IPS-18c (cell line): ENCODE measurements around the gene EFCAB13.

Experiments used
- H3K4me3 ChIP-seq: 2 replicates; pipeline ENCODE4 v1.7.0; 2013; ENCODE audit warnings: low read depth, mild to moderate bottlenecking, low read length, moderate library complexity; ENCODE audit not compliant: insufficient read depth
- H3K9me3 ChIP-seq: one replicate; pipeline ENCODE4 v1.6.1; 2013; ENCODE audit warnings: mild to moderate bottlenecking, low read length, moderate library complexity; ENCODE audit not compliant: control insufficient read depth, insufficient read depth

Gene EFCAB13

DNA sequence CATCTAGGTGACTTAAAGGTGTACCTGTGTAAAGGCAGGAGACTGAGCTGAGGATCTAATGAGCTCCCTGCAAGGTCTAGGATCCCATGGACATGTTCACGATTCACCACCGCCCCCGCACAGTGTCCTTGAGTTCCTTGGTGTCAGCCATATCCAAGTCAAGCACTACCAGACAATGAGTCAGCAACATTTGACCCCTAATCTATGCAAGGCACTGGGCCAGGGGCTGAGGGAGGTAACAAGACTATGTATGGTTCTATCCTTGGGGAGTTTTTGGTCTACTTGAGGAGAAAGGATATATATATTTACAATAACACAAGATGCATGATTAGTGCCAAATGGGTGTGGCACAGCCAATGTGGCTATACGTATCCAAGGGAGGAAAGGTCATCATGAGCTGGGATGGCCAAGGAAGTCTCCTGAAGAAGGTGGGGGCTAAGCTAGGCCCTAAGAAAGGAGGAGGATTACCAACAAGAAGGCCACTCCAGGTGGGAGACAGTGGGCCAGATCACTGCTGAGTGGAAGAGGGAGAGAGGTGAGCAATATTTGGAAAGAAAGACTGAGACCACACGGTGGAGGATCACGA, 35.1 kb upstream of the EFCAB13 start:
- no peak overlapping the region for H3K4me3 ChIP-seq
- H3K9me3 ChIP-seq, result no peaks in the 10 kb centered on the region

DNA sequence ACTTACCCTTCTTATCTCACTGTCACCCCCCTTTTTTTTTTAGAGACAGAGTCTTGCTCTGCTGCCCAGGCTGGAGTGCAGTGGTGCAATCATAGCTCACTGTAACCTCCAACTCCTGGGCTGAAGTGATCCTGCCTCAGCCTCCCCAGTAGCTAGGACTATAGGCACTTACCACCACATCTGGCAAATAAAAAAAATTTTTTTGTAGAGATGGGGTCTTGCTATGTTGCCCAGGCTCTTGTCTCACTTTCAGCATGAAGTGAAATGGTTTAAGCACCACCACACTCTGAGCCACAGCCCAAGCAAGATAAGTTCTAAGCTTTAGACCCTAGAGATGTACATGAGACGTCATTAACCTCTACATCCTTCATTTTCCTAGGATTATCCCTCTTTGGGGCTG, 34.5 kb upstream of the EFCAB13 start:
- H3K4me3 ChIP-seq, result no peak overlapping the region
- no peaks in the 10 kb centered on the region for H3K9me3 ChIP-seq

DNA sequence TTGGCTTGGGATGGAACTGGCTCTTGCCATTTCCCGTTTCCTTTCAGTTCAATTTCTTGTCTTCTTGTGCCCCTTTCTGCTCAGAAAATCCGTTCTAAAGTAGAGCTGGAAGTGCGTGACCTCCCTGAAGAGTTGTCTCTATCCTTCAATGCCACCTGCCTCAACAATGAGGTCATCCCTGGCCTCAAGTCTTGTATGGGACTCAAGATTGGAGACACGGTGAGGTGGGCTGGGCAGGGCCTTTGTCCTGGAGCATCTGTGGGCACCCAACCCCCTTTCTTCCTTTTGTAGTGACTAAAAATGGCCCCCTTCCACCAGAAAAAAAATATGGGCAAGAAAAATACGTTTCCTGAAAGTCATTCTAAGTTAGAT, 32.9 kb upstream of the EFCAB13 start:
- Histone ChIP-seq H3K4me3 (no peak overlapping the region), H3K9me3 (no peaks in the 10 kb centered on the region)

DNA sequence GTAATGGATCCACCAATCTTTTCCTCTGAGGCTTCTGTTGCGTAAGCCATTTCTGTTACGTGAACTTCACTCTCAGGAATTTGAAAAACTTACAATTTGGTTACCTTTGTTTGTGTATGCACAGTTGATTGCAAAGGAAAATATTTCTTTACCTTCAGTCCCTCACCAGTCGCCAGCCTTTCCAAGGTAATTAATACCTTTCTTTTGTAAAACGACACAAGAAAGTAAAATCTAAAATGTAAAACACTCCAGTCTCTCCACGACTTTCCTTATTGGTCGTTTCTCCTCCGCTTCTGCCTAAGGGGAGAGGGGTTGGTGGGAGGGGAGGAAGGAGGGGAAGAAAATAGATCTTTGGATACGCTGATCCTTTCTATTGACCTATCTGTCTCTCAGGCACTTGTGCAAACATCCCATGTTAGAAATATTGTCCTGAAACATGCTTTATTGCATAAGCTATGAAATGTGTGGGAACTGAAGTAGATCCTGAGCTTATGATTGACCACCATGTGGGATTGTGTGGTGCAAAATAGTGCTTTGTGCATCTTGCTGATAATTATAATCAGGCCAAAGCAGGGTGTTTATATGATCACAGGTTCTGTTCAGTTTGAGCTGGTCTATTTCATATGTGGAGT, 32.4 kb upstream of the EFCAB13 start:
- no peaks in the 10 kb centered on the region for H3K9me3 ChIP-seq

DNA sequence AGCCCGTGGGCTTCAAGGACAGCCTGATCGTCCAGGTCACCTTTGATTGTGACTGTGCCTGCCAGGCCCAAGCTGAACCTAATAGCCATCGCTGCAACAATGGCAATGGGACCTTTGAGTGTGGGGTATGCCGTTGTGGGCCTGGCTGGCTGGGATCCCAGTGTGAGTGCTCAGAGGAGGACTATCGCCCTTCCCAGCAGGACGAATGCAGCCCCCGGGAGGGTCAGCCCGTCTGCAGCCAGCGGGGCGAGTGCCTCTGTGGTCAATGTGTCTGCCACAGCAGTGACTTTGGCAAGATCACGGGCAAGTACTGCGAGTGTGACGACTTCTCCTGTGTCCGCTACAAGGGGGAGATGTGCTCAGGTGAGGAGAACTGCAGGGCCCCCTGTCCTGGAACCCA, 31.5 kb upstream of the EFCAB13 start:
- Histone ChIP-seq H3K9me3 (no peaks in the 10 kb centered on the region), H3K4me3 (no peak overlapping the region)

More for the DNA sequence above, 32.4 kb upstream of the EFCAB13 start:
- no peak overlapping the region for H3K4me3 ChIP-seq

DNA sequence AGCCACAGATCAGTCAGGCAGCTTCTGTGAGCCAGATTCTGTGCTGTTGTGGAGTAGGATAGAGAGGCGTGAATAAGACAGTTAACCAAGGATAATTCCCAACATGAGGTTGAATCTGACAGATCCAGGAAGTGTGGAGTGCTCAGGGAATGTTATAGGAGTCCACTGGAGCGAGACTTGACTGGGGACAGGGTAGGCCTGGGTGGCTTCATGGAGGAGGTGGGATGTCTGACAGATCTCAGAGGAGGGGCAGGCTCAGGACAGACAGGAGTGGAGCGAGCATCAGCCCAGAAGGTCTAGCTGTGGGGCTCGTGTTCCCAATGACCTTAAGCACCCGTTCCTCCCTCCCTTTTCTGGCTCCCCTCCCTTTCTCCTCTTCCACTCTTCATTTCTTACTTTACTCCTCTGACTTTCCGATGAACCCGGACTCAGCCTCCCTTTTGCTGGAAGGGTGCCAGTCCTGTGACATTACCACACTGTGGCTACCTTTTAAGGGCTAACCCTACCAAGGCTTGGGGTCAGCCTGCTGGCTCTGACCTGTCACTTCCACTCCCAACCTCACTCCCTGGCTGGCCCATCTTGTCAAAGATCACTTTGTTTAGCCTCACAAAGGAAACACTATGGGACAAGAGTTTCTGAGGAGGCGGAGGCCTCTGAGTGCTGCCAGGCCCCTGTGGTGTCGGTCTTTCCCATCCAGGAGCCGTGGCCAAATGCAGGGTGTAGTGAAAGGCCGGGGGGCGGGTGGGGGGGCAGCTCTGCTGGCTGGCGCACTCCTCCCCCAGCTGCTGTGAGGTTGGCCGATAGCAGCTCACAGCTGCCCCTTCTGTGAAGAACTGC, 28.5 kb upstream of the EFCAB13 start:
- H3K4me3 ChIP-seq, result no peak overlapping the region
- peaks cover 2% of the 10 kb centered on the region for H3K9me3 ChIP-seq

DNA sequence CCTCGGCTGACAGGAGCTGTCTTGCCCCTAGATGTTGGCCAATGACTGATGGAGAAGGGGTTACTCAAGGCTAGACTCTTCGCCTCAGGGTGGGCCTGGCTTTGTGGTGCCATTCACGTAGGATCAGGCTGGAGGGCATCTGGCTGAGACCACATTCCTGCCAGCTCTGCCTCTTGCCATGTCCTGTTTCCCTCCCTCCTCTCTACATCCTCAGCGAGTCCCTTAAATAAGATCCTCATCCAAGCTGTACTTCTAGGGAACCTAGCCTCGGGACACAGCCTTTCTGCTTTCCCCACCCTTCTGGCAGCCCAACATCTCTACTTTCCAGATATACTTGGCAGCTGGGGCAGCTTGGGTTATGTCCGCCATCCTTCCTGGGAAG, 27.9 kb upstream of the EFCAB13 start:
- H3K4me3 ChIP-seq, result no peak overlapping the region

DNA sequence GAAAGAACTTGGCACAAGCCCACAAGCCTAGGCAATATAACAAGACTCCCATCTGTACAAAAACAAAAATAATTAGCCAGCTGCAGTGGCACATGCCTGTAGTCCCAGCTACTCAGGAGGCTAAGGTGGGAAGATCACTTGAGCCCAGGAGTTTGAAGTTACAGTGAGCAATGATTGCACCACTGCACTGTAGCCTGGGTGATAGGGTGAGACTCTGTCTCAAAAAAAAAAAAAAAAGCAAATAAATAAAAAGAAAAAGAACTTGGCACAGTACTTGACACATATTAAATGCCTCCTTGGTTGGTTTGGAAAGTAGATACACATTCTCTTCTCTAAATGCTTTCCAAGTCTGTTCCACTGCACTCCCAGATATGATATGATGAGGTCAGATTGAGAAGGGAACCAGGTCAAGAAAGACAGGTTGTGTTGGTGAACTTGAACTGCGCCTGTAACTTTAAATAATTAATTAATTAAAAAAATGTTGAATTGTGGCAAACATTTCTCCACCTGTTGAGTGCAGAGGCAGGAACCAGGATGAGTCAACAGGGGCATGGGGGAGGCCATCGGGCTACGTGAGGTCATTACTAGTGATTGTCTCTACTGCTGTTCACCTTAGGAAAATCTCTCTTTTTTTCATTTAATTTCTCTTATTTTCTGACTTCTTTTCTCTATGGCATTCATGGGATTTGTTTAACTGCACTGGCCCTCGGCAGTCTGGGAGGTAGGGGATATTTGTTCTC, 25.9 kb upstream of the EFCAB13 start:
- Histone ChIP-seq H3K9me3 (peaks cover 5% of the 10 kb centered on the region), H3K4me3 (no peak overlapping the region)

More for the DNA sequence above, 27.9 kb upstream of the EFCAB13 start:
- peaks cover 5% of the 10 kb centered on the region for H3K9me3 ChIP-seq

DNA sequence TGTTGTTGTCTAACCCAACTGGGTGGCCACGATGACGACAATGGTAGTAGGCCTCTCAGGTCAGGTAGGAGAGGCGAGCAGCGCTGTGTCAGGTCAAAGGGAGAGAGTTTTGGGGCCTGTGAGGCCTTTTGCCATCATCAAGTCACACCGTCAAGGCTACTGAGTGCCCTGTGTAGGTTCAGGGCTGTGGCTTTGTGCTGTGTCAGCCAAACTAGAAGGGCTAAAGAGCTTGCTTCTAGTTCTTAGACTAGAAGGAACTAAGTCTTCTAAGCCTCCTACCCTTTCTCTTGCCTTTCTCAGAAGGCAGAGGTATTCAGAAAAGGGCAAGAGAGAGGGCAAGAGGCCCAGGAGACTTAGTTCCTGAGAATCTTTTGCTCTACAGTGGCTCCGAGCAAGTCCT, 25.0 kb upstream of the EFCAB13 start:
- peaks cover 5% of the 10 kb centered on the region for H3K9me3 ChIP-seq
- H3K4me3 ChIP-seq, result no peak overlapping the region

DNA sequence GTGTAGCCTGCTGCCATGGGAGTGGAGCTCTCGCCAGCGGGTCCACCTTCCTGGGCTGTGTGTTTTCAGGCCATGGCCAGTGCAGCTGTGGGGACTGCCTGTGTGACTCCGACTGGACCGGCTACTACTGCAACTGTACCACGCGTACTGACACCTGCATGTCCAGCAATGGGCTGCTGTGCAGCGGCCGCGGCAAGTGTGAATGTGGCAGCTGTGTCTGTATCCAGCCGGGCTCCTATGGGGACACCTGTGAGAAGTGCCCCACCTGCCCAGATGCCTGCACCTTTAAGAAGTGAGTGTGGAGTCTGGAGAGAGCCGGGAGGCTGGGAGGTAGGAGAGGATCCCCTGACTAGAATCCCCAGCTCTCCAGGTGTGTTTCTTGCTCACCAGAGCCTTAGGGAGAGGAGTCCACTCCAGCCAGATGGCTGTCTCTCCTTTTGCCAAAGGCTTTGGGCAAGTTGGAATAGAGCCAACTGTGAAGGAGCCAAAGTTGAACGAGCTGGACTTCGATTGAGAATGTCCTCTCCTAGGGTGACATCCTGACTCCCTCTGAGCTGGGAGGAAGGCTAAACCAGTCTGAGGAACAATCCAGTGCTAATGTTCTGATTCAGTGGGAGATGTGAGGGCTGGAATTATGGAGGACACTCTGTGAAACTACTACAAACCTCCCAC, 24.4 kb upstream of the EFCAB13 start:
- peaks cover 5% of the 10 kb centered on the region for H3K9me3 ChIP-seq
- no peak overlapping the region for H3K4me3 ChIP-seq

DNA sequence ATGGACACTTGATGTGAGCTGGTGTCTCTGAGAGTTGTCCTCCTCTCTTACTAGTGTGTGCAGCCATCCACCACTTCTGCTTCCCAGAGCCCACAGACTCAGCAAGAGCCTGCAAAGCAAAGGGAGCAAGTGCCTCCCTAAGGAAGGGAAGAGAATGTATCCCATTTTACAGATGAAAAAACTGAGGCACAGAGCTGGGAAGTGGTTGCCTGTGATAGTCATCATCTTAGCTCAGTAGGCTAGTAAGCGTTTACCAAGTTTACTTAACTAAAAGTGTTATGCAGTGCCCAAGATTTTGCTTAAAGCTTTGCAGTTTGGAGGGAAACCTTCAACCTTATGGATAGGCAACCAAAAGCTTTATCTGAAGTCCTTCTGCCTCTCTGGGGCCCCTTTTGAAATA, 23.0 kb upstream of the EFCAB13 start:
- H3K4me3 ChIP-seq, result no peak overlapping the region
- H3K9me3 ChIP-seq, result peaks cover 5% of the 10 kb centered on the region

DNA sequence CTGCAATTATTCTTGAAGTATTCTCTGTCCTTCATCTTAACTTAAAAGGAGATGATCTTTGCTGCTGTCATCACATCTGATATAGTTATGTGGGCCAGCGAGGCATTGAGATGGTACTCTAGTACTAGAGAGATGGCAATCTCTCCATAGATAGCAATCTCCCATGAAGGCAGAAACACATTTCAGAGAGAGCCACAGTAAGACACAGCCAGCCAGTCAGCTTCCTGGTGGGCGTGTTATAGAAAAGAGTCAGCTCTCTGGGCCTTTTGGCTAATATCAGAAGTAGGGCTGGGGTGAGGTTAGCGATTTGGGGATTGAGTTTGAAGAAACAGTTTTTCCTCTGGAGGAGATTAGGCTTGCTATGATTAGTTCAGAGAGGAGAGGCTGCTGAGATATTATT, 22.6 kb upstream of the EFCAB13 start:
- H3K9me3 ChIP-seq, result peaks cover 5% of the 10 kb centered on the region
- no peak overlapping the region for H3K4me3 ChIP-seq

DNA sequence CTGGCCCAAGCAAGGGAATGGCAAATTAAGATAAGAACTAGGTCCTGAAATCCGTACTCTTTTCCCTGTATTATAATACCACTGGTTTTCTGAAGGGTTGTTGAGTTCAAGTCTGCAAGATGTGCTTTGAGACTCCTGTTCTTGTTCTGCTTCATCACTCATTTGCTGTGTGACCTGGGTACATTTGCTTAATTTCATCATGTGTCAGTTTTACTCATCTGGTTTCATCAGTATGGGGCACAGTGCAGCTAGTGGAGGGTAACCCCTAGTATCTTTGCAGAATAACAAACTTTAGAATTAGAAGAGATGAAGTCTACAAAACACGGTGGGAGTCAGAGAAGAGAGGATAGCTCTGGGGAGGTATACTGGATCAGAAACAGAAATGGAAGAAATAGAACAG, 21.9 kb upstream of the EFCAB13 start:
- Histone ChIP-seq H3K4me3 (no peak overlapping the region), H3K9me3 (peaks cover 5% of the 10 kb centered on the region)

DNA sequence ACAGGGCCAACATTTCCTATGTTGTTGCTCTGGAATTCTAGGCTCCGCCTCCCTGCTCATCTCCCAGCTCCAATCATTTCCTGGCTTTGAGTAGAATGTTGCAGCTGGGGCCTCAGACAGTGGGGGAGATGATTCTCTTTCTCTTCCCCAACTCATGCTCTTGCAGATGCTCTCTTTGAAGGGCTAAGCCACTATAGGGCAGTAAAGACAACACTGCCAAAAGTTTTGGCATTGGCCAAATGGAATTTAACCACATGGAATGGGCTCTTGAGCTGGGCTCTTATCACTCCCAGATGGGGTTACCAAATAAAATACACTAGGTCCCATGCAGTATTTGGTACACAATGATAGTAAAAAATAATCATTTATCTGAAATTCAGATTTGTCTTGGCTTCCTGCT, 19.6 kb upstream of the EFCAB13 start:
- H3K4me3 ChIP-seq, result no peak overlapping the region
- H3K9me3 ChIP-seq, result peaks cover 8% of the 10 kb centered on the region

DNA sequence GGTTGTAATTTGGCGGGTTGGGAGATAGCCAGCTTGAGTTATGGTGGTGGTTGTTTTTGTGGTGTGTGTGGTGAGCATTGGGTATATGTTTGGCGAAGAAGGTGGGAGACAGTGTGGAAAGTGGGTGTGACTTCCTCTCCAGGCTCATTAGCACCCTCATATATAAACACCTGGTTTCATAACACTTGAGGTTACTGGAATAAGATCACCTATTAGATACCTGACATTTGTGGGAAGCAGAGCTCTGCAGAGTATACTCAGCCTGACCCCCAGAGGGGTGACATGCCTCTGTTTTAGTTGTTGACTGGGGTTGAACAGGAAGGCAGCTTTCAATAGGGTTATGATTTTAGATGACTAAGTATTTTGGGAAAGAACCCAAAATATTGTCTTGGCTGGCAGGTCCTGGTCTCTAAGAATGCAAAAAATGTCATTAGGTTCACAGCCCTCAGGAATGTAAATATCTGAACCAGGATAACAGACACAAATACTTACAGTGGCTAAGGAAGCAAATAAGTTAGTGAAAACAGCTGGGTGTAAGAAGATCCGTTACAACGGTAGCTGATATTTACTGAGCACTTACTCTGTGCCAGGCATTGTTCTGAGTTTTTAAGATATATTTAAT, 18.3 kb upstream of the EFCAB13 start:
- Histone ChIP-seq H3K9me3 (peaks cover 4% of the 10 kb centered on the region), H3K4me3 (no peak overlapping the region)

DNA sequence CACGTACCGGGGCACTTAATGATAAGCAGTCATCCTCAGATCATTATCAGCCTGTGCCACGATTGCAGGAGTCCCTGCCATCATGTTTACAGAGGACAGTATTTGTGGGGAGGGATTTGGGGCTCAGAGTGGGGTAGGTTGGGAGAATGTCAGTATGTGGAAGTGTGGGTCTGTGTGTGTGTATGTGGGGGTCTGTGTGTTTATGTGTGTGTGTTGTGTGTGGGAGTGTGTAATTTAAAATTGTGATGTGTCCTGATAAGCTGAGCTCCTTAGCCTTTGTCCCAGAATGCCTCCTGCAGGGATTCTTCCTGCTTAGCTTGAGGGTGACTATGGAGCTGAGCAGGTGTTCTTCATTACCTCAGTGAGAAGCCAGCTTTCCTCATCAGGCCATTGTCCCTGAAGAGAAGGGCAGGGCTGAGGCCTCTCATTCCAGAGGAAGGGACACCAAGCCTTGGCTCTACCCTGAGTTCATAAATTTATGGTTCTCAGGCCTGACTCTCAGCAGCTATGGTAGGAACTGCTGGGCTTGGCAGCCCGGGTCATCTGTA, 13.5 kb upstream of the EFCAB13 start:
- H3K4me3 ChIP-seq, result no peak overlapping the region
- H3K9me3 ChIP-seq, result peaks cover 3% of the 10 kb centered on the region

DNA sequence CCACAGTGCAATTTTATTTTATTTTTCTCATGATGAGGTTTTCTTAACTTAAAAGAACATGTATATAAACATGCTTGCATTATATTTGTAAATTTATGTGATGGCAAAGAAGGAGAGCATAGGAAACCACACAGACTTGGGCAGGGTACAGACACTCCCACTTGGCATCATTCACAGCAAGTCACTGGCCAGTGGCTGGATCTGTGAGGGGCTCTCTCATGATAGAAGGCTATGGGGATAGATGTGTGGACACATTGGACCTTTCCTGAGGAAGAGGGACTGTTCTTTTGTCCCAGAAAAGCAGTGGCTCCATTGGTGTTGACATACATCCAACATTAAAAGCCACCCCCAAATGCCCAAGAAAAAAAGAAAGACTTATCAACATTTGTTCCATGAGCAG, 12.3 kb upstream of the EFCAB13 start:
- H3K4me3 ChIP-seq, result no peak overlapping the region
- H3K9me3 ChIP-seq, result peaks cover 3% of the 10 kb centered on the region
